ENCODE measurements around the gene IKZF3. TPM values are rescaled to one million over a fixed set of nuclear protein-coding genes. Genes with fewer than 3 reads are reported as not detected.
"Not testable (repeated sequence)": the region's sequence is repeated elsewhere in the genome, so short reads cannot be mapped to it uniquely, and the experiment has no call there.

Gene IKZF3
- total RNA-seq, 1 experiment from 2014 or later: 0.08 TPM

DNA sequence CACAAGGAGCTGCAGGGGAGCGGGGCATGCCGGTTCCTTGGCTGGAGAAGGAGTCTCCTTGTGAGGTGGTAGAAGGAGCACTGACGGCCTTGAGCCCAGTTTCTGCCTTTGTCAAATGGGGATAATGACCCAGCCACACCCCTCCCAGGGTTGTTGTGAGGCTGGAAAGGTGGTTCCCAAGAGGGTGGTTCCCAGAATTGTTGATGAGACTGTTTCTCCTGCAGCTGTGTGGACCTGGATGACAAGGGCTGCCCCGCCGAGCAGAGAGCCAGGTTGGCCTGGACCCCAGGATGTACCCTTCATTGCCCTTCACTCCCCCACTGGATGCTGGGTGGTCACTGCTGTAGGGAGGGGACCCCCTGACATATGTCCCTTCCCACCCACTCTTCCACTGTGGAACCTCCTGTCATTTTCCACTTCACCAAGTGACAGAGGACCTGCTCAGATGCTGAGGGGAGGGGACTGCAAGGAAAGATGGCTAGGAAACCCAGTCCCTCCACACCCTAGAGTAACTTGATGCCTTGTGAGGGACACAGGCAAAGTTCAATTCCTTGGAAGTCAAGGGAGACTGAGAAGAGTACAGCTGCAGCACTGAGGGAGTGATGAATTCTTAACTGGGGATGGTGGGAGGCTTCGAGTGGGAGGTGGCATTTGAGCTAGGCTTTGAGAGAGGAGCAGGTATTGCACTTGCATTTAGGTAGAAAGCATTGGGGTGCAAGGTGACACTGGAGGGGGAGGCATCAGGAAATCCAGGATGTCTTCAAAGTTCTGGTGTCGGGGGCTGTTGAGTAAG, 144.4 kb downstream of the IKZF3 start:
- no peak for DNase-seq (ENCODE audit: low read depth, low spot score)
- in situ Hi-C loops (cut with HindIII; ENCODE audit: low pct_unique_long_range_greater_than_20kb, low sequenced_read_pairs): no loop called here

- no peak for DNase-seq (ENCODE audit: low read depth, low spot score)
- in situ Hi-C loops (cut with HindIII; ENCODE audit: low pct_unique_long_range_greater_than_20kb, low sequenced_read_pairs): no loop called here
Observed at GRCh38 chr17:39717660-39718059, 146.5 kb downstream of the IKZF3 start.

DNA sequence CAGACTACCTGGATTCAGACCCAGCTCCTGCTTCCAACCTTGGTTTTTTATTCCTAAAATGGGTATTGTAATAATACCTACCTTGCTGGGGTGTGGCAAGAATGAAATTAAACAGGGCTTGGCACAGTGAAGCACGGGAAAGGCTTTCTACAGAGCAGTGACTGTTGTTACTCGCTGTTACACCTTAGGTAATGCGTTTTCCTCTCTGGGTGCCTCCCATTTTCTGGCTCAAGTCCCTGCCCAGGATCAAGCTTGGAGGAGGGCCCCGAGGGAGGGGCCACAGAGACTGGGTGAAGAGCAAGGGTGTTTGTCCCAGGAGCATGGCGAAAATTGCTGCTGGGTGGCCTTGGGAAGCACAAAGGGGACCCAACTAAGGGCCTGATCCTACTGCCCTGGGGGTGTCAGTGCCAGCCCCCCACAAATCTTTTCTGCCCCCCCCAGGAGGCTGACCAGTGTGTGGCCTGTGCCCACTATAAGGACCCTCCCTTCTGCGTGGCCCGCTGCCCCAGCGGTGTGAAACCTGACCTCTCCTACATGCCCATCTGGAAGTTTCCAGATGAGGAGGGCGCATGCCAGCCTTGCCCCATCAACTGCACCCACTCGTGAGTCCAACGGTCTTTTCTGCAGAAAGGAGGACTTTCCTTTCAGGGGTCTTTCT, 147.1 kb downstream of the IKZF3 start:
- in situ Hi-C loops (cut with HindIII; ENCODE audit: low pct_unique_long_range_greater_than_20kb, low sequenced_read_pairs): no loop called here
- no peak for DNase-seq (ENCODE audit: low read depth, low spot score)

DNA sequence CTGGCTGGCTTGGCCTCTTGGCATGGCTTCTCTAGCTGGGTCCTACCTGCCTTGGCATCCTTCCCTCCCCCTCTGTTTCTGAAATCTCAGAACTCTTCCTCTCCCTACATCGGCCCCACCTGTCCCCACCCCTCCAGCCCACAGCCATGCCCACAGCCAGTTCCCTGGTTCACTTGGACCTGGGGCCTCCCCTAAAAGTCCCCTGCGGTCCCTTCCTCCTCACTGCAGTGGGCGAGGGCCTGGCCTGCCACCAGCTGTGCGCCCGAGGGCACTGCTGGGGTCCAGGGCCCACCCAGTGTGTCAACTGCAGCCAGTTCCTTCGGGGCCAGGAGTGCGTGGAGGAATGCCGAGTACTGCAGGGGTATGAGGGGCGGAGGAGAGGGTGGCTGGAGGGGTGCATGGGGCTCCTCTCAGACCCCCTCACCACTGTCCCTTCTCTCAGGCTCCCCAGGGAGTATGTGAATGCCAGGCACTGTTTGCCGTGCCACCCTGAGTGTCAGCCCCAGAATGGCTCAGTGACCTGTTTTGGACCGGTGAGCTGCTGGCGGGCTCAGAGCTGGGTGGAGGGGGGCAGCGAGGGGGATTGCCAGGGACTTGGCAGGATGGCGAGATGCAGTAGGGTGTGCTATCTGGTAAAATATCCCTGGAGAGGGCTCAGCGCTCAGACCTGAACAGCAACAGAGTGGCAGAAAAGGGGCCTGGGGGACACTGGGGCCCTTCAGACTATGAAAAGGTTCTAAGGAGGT, 147.9 kb downstream of the IKZF3 start:
- in situ Hi-C loops (cut with HindIII; ENCODE audit: low pct_unique_long_range_greater_than_20kb, low sequenced_read_pairs): no loop called here

DNA sequence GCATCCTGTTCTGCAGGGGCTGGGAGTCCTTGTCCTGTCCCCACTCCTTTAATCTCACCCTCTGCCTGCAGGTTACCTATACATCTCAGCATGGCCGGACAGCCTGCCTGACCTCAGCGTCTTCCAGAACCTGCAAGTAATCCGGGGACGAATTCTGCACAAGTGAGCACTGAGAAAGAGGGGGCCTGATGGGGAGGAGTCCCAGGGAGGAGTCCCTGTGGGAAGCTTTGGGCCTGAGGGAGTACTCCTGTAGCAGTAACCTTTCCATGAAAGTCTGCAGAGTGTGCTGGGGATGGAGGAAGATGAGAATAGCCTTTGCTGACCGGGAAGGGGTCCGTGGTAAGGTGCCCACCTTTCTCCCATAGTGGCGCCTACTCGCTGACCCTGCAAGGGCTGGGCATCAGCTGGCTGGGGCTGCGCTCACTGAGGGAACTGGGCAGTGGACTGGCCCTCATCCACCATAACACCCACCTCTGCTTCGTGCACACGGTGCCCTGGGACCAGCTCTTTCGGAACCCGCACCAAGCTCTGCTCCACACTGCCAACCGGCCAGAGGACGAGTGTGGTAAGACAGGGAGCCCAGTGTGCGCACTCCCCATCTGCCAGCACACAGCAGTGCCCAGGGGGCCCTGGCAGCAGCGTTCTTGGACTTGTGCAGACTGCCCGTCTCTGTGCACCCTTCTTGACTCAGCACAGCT, 148.6 kb downstream of the IKZF3 start:
- in situ Hi-C loops (cut with HindIII; ENCODE audit: low pct_unique_long_range_greater_than_20kb, low sequenced_read_pairs): no loop called here
- no peak for DNase-seq (ENCODE audit: low read depth, low spot score)

More for the DNA sequence above, 147.9 kb downstream of the IKZF3 start:
- DNase-seq (ENCODE audit: low read depth, low spot score): no peak

DNA sequence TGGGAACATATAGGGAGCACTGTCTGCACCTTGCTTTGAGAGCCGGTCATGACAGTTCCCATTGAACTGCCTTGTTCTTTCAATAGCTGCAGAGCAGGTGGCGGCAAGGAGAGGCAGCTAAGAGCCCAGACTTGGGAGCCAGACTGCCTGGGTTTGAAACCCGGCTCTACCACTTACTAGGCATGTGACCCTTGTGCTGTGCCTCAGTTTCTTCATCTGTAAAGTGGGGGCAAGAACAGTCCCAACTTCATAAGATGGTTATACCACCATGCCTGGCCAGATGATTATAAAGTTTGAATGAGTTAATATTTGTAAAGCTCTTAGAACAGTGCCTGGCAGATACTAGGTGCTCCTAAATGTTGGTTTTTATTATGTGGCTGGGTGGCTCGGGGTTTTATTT, 149.9 kb downstream of the IKZF3 start:
- in situ Hi-C loops (cut with HindIII; ENCODE audit: low pct_unique_long_range_greater_than_20kb, low sequenced_read_pairs): no loop called here

DNA sequence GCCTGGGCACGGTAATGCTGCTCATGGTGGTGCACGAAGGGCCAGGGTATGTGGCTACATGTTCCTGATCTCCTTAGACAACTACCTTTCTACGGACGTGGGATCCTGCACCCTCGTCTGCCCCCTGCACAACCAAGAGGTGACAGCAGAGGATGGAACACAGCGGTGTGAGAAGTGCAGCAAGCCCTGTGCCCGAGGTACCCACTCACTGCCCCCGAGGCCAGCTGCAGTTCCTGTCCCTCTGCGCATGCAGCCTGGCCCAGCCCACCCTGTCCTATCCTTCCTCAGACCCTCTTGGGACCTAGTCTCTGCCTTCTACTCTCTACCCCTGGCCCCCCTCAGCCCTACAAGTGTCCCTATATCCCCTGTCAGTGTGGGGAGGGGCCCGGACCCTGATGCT, 152.3 kb downstream of the IKZF3 start:
- no peak for DNase-seq (ENCODE audit: low read depth, low spot score)
- in situ Hi-C loops (cut with HindIII; ENCODE audit: low pct_unique_long_range_greater_than_20kb, low sequenced_read_pairs): no loop called here

More for the DNA sequence above, 149.9 kb downstream of the IKZF3 start:
- DNase-seq (ENCODE audit: low read depth, low spot score): no peak

GRCh38 chr17:39711071-39711470, 153.0 kb downstream of the IKZF3 start:
- DNase-seq (ENCODE audit: low read depth, low spot score); in situ Hi-C loops (cut with HindIII; ENCODE audit: low pct_unique_long_range_greater_than_20kb, low sequenced_read_pairs): not testable (repeated sequence)

DNA sequence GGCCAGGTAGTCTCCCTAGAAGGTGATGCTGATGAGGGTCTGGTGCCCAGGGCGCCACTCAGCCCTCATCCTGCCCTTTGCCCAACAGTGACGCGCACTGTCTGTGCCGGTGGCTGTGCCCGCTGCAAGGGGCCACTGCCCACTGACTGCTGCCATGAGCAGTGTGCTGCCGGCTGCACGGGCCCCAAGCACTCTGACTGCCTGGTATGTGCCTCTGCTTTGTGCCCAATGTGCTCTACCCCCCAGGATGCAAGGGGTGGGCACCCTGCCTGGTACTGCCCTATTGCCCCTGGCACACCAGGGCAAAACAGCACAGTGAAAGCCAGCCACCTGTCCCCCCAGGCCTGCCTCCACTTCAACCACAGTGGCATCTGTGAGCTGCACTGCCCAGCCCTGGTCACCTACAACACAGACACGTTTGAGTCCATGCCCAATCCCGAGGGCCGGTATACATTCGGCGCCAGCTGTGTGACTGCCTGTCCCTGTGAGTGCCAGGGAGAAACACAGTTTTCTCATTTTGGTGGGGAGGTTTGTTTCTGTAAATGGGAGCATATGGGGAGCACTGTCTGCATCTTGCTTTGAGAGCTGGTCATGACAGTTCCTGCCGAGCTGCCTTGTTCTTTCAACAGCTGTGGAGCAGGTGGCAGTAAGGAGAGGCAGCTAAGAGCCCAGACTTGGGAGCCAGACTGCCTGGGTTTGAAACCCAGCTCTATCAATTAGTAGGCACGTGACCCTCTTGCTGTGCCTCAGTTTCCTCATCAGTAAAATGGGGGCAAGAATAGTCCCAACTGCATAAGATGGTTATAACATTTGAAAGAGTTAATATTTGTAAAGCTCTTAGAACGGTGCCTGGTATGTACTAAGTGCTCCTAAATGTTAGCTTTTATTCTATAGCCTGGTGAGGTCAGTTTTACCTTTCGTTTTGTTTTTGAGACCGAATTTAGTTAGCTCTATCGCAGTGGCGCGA, 153.8 kb downstream of the IKZF3 start:
- no peak for DNase-seq (ENCODE audit: low read depth, low spot score)
- in situ Hi-C loops (cut with HindIII; ENCODE audit: low pct_unique_long_range_greater_than_20kb, low sequenced_read_pairs): no loop called here

DNA sequence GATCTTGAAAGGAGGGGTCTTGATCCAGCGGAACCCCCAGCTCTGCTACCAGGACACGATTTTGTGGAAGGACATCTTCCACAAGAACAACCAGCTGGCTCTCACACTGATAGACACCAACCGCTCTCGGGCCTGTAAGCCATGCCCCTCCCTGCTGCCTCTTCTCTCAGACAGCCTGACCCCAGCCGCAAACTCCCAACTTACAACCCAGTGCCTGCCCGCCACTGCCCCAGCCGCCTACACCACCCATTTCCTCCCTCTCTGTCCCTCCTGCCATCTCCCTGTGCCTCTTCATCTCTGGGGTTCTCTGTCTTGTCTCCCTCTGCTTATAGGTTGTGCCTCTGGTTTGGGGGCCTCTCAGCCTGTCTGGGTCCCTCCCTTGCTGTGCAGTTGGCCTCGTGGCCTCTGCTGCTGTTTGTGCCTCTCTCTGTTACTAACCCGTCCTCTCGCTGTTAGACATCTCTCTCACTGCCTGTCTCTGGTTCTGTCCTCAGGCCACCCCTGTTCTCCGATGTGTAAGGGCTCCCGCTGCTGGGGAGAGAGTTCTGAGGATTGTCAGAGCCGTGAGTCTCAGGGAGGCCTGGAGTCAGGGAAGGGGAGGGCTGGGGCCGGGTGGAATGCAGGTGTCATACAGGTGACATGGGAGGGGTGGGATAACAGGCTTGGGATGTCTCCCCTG, 154.7 kb downstream of the IKZF3 start:
- DNase-seq (ENCODE audit: low read depth, low spot score): no peak
- in situ Hi-C loops (cut with HindIII; ENCODE audit: low pct_unique_long_range_greater_than_20kb, low sequenced_read_pairs): no loop called here

Small RNA genes within 50 kb of the gene (small RNA-seq; reads per million reads assigned to genes)
- gene AC090844.1 (0 reads per million in 2 experiments), gene MIR4728 (0 reads per million in 2 experiments)

Other genes with a start within 250 kb of the IKZF3 start
- 0.08 TPM in 1 of 2 replicates, not detected in the other for gene PPP1R1B, start 237.4 kb downstream of the IKZF3 start, total RNA-seq (2014; rRNA removed; shearing (Covaris generic))
- 21.2 and 32.9 TPM in 2 replicates for gene STARD3, start 227.2 kb downstream of the IKZF3 start, total RNA-seq (2014; rRNA removed; shearing (Covaris generic))
- gene TCAP, start 199.0 kb downstream of the IKZF3 start, total RNA-seq (2014; rRNA removed; shearing (Covaris generic)): 0.05 and 0.53 TPM in 2 replicates
- gene PNMT, start 195.9 kb downstream of the IKZF3 start, total RNA-seq (2014; rRNA removed; shearing (Covaris generic)): not detected in 2 replicates
- 6.6 and 7.2 TPM in 2 replicates for gene PGAP3, start 176.3 kb downstream of the IKZF3 start, total RNA-seq (2014; rRNA removed; shearing (Covaris generic))
- gene ERBB2, start 164.2 kb downstream of the IKZF3 start, total RNA-seq (2014; rRNA removed; shearing (Covaris generic)): 11.9 and 12.4 TPM in 2 replicates
- gene MIEN1, start 133.8 kb downstream of the IKZF3 start, total RNA-seq (2014; rRNA removed; shearing (Covaris generic)): 50.0 and 58.8 TPM in 2 replicates
- 0.11 TPM in 1 of 2 replicates, not detected in the other for gene GRB7, start 126.4 kb downstream of the IKZF3 start, total RNA-seq (2014; rRNA removed; shearing (Covaris generic))
- not detected in 2 replicates for gene ZPBP2, start 3.9 kb upstream of the IKZF3 start, total RNA-seq (2014; rRNA removed; shearing (Covaris generic))
- 0.27 and 0.40 TPM in 2 replicates for gene GSDMB, start 54.3 kb upstream of the IKZF3 start, total RNA-seq (2014; rRNA removed; shearing (Covaris generic))
- gene ORMDL3, start 63.3 kb upstream of the IKZF3 start, total RNA-seq (2014; rRNA removed; shearing (Covaris generic)): 32.4 and 33.7 TPM in 2 replicates
- gene LRRC3C, start 63.4 kb upstream of the IKZF3 start, total RNA-seq (2014; rRNA removed; shearing (Covaris generic)): not detected in 2 replicates
- gene GSDMA, start 98.7 kb upstream of the IKZF3 start, total RNA-seq (2014; rRNA removed; shearing (Covaris generic)): not detected in 2 replicates
- 125 and 129 TPM in 2 replicates for gene PSMD3, start 116.5 kb upstream of the IKZF3 start, total RNA-seq (2014; rRNA removed; shearing (Covaris generic))
- not detected in 2 replicates for gene CSF3, start 151.1 kb upstream of the IKZF3 start, total RNA-seq (2014; rRNA removed; shearing (Covaris generic))
- 29.6 and 34.0 TPM in 2 replicates for gene MED24, start 190.1 kb upstream of the IKZF3 start, total RNA-seq (2014; rRNA removed; shearing (Covaris generic))
- 14.3 and 15.9 TPM in 2 replicates for gene THRA, start 198.7 kb upstream of the IKZF3 start, total RNA-seq (2014; rRNA removed; shearing (Covaris generic))
- 2.1 and 2.4 TPM in 2 replicates for gene NR1D1, start 236.3 kb upstream of the IKZF3 start, total RNA-seq (2014; rRNA removed; shearing (Covaris generic))